Naive thymus-derived CD8-positive, alpha-beta T cell (primary cell): Measurements from ENCODE around the gene LMCD1. TPM values are rescaled to one million over a fixed set of nuclear protein-coding genes. Genes with fewer than 3 reads are reported as not detected.

Experiments used
- ATAC-seq, 2 donors: fragments of 150-1000 bp; cut with Tn5 transposase in 1 of 2; sonication (Bioruptor Pico), chemical (Tn5 transposase) in 1 of 2; 1 replicate in 1 of 2; 2 replicates in 1 of 2; pipeline ENCODE4 v1.10.0; 2021; ENCODE audit warnings: mild to moderate bottlenecking in 2 of 2, moderate library complexity in 2 of 2
- POLR2A ChIA-PET: fragments of 350-600 bp; sonication (Branson Sonifier 250); formaldehyde crosslinking; loops from one replicate; lab custom pipeline; 2021; ENCODE audit warnings: antibody characterized with exemption; lab: Charles Lee
- DNase-seq, 10 donors: peaks; one replicate each; pipeline versions ENCODE4 v3.0.0 to v3.0.0-alpha.2; 2020 to 2022
- H3K27ac Mint-ChIP-seq, 10 donors: one replicate each; pipeline ENCODE4 v1.8.0; 2020 to 2022; ENCODE audit warnings: mild to moderate bottlenecking in 10 of 10, mixed read lengths in 10 of 10, moderate library complexity in 4 of 10, inconsistent platforms in 1 of 10
- H3K27me3 Mint-ChIP-seq, 5 donors: one replicate each; pipeline ENCODE4 v1.8.0; 2021 to 2022; ENCODE audit warnings: mixed read lengths in 5 of 5
- H3K36me3 Mint-ChIP-seq, 3 donors: one replicate each; pipeline ENCODE4 v1.8.0; 2020 to 2022; ENCODE audit warnings: mixed read lengths in 3 of 3, mild to moderate bottlenecking in 2 of 3, inconsistent platforms in 1 of 3
- H3K4me1 Mint-ChIP-seq, 4 donors: one replicate each; pipeline ENCODE4 v1.8.0; 2021 to 2022; ENCODE audit warnings: mixed read lengths in 4 of 4
- H3K4me3 Mint-ChIP-seq, 10 donors: one replicate each; pipeline ENCODE4 v1.8.0; 2020 to 2022; ENCODE audit warnings: mild to moderate bottlenecking in 10 of 10, mixed read lengths in 10 of 10, moderate library complexity in 6 of 10, inconsistent platforms in 1 of 10
- H3K9me3 Mint-ChIP-seq, 9 donors: one replicate each; pipeline ENCODE4 v1.8.0; 2020 to 2022; ENCODE audit warnings: mixed read lengths in 9 of 9, mild to moderate bottlenecking in 3 of 9, inconsistent platforms in 1 of 9, moderate library complexity in 1 of 9
- polyA plus RNA-seq, 3 donors: library from polyadenylated mRNA; unstranded; fragments of 300-500 nt; fragmentation: Illumina TruSeq; gene quantifications; one replicate each; pipeline ENCODE4 v1.2.3, GENCODE V29; 2021
- total RNA-seq, 8 experiments: library from RNA in 2 of 8; stranded (reverse) in 2 of 8; gene quantifications; one replicate each; pipeline ENCODE4 v1.2.3 and lab custom pipeline; 2021 to 2026

The LMCD1 gene, protein sequence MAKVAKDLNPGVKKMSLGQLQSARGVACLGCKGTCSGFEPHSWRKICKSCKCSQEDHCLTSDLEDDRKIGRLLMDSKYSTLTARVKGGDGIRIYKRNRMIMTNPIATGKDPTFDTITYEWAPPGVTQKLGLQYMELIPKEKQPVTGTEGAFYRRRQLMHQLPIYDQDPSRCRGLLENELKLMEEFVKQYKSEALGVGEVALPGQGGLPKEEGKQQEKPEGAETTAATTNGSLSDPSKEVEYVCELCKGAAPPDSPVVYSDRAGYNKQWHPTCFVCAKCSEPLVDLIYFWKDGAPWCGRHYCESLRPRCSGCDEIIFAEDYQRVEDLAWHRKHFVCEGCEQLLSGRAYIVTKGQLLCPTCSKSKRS
- total RNA-seq (not detected), polyA plus RNA-seq (1 to 10 TPM in 1 of 3 donors, not detected in 2; 1.2 TPM), total RNA-seq (lab: John Stamatoyannopoulos, UW) (0 to 0.50 (median 0.13) reads per million in 6 experiments)

DNA sequence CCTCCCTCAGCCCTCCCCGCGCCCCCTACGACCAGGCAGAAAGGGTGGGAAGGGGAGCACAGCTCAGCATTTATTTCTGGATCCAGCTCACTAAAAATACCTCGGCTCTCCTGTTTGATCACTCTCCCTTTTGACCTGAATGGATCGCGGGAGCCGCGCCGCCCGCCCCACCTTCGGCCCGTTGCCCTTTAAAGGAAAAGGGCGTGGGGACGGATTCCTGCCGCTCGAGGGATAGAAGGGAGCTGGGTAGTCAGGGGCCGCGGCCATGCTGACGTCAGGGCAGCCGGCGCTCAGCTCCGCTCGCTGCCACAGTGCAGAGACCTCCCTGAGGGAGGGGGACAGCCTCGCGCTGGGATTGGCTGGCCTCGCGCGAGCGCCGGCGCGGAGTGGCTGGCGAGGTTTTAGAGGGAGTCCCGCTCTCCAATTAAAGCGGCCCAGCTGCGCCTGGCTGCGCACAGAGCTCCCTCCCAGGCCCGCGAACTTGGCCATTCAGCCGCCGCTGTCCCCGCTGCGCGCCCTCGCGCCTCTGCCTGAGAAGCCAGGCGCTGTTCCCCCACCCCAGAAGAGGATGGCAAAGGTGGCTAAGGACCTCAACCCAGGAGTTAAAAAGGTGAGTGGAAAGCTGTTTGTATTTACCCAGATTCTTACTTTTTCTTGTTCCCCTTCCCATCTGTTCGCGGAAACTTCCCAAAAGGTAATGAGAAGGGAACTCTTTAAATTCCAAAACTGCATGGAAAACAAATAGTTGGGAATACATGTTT lies at the start of gene LMCD1:
TSS of gene LMCD1 (plus strand) at position 453 of the 761 bp plus-strand sequence. CDS start at position 569, 116 bp downstream.
- Mint-ChIP-seq H3K4me3 (peak within 1 kb of the TSS; percentile 78 to 94 (median 83)), H3K4me1 (peaks cover 6 to 17% (median 8%) of the 10 kb centered on the region in 4 donors), H3K27me3 (peaks cover 0 to 17% (median 2%) of the 10 kb centered on the region in 5 donors), H3K36me3 (no peaks in the 10 kb centered on the region), H3K27ac (peak within 1 kb of the TSS in 9 of 10 donors; percentile 9 to 93 (median 69)), H3K9me3 (peaks cover 0 to 3% (median 0%) of the 10 kb centered on the region in 9 donors)
- ATAC-seq: peak; percentile 98 to 99
- POLR2A ChIA-PET: no interaction called here
- DNase-seq: peak; percentile 55 to 82 (median 63)

- H3K36me3 Mint-ChIP-seq: no peaks in the 10 kb centered on the region
- ATAC-seq (no peak), DNase-seq (no peak)
- H3K27ac Mint-ChIP-seq: no peak overlapping the region
- H3K27me3 Mint-ChIP-seq: peaks cover 2 to 27% (median 10%) of the 10 kb centered on the region in 5 donors
- POLR2A ChIA-PET: no interaction called here
- no peak overlapping the region for H3K4me3 Mint-ChIP-seq
- H3K9me3 Mint-ChIP-seq: peaks cover 0 to 9% (median 0%) of the 10 kb centered on the region in 9 donors
- H3K4me1 Mint-ChIP-seq: no peaks in the 10 kb centered on the region
Measured at GRCh38 chr3:8452112-8452511, 49.5 kb upstream of the LMCD1 start.

DNA sequence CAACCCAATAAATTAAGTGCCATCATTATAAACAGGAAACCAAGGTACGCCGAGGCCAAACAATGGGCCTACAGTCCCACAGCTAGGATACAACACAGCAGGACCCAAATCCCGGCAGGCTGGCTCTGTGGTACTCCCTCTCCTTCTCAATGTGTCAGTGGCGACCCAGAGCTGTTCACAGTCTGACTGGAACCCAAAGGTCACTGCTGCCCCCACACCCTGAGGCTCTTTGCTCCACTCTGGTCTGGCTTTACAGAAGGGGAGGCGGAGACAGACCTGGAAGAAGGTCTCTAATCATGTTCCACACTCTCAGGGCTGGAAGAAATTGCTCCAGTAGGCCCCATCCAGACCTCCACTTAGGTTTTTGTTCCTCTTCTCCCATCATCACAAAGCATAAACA lies 48.5 kb upstream of the LMCD1 start:
- H3K4me1 Mint-ChIP-seq: no peaks in the 10 kb centered on the region
- H3K4me3 Mint-ChIP-seq: no peak overlapping the region
- H3K27ac Mint-ChIP-seq: no peak overlapping the region
- ATAC-seq (no peak), DNase-seq (no peak)
- H3K27me3 Mint-ChIP-seq: peaks cover 2 to 20% (median 5%) of the 10 kb centered on the region in 5 donors
- peaks cover 0 to 9% (median 0%) of the 10 kb centered on the region in 9 donors for H3K9me3 Mint-ChIP-seq
- POLR2A ChIA-PET: no interaction called here
- H3K36me3 Mint-ChIP-seq: no peaks in the 10 kb centered on the region

- Mint-ChIP-seq H3K4me3 (no peak overlapping the region), H3K4me1 (no peaks in the 10 kb centered on the region), H3K27me3 (peaks cover 0 to 11% (median 2%) of the 10 kb centered on the region in 5 donors), H3K9me3 (peaks cover 0 to 2% (median 0%) of the 10 kb centered on the region in 9 donors), H3K27ac (no peak overlapping the region), H3K36me3 (no peaks in the 10 kb centered on the region)
- DNase-seq (no peak), ATAC-seq (no peak)
- POLR2A ChIA-PET: no interaction called here
Measured at GRCh38 chr3:8455526-8456411, 45.9 kb upstream of the LMCD1 start.

DNA sequence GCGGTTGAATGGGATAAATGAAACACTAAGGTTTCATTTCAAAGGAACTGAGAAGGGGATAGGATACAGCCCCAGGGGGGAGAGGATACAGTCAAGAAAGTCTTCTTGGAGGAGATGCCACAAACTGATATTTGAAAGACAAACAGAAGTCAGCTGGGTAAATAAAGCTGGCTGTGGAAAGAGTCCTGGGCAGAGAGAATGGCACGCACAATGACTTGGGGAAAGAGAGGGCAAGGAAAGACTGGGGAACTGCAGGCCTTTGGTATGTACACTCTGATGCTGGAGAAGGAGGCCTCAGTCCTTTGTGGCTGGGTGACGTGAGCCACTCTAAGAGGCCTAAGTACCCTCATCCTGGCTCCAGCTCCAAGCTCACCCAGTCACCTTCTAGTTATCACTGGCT lies 45.2 kb upstream of the LMCD1 start:
- Mint-ChIP-seq H3K36me3 (no peaks in the 10 kb centered on the region), H3K27me3 (peaks cover 0 to 15% (median 5%) of the 10 kb centered on the region in 5 donors), H3K4me3 (no peak overlapping the region), H3K27ac (no peak overlapping the region), H3K9me3 (peaks cover 0 to 2% (median 0%) of the 10 kb centered on the region in 9 donors), H3K4me1 (no peaks in the 10 kb centered on the region)
- POLR2A ChIA-PET: no interaction called here
- DNase-seq: no peak
- ATAC-seq: no peak

GRCh38 chr3:8457039-8457438 lies 44.6 kb upstream of the LMCD1 start:
- peaks cover 0 to 15% (median 5%) of the 10 kb centered on the region in 5 donors for H3K27me3 Mint-ChIP-seq
- H3K27ac Mint-ChIP-seq: no peak overlapping the region
- no peak for ATAC-seq
- no peaks in the 10 kb centered on the region for H3K36me3 Mint-ChIP-seq
- no peak overlapping the region for H3K4me3 Mint-ChIP-seq
- H3K4me1 Mint-ChIP-seq: no peaks in the 10 kb centered on the region
- no peak for DNase-seq
- POLR2A ChIA-PET: no interaction called here
- peaks cover 0 to 2% (median 0%) of the 10 kb centered on the region in 9 donors for H3K9me3 Mint-ChIP-seq

DNA sequence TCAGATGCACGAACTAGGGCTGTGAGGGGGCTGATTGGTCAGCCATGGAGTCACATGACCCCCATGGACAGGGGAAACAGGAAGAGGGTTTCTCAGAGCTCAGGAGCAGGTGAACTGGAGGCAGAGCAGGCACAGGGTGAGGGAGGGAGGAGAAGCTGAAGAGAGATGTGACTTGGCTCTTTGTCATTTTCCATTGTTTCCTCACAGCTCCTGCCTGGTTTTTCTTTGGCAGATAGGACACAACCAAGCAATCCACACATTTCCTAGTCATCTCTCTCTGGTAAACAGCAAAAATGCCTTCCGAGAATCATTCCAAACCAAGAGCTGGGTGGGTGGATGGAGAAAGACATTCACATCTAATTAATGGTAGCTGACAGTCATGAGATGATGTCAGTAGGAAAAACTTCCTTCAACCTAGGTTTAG lies 43.4 kb upstream of the LMCD1 start:
- peaks cover 0 to 2% (median 0%) of the 10 kb centered on the region in 9 donors for H3K9me3 Mint-ChIP-seq
- H3K4me3 Mint-ChIP-seq: no peak overlapping the region
- POLR2A ChIA-PET: no interaction called here
- no peaks in the 10 kb centered on the region for H3K4me1 Mint-ChIP-seq
- H3K36me3 Mint-ChIP-seq: no peaks in the 10 kb centered on the region
- H3K27me3 Mint-ChIP-seq: peaks cover 1 to 18% (median 4%) of the 10 kb centered on the region in 5 donors
- ATAC-seq (no peak), DNase-seq (no peak)
- no peak overlapping the region for H3K27ac Mint-ChIP-seq

- POLR2A ChIA-PET: no interaction called here
- peaks cover 2 to 20% (median 4%) of the 10 kb centered on the region in 5 donors for H3K27me3 Mint-ChIP-seq
- DNase-seq (no peak), ATAC-seq (no peak)
- H3K27ac Mint-ChIP-seq: no peak overlapping the region
- no peaks in the 10 kb centered on the region for H3K4me1 Mint-ChIP-seq
- no peaks in the 10 kb centered on the region for H3K36me3 Mint-ChIP-seq
- H3K4me3 Mint-ChIP-seq: no peak overlapping the region
- H3K9me3 Mint-ChIP-seq: peaks cover 0 to 4% (median 0%) of the 10 kb centered on the region in 9 donors
Measured at GRCh38 chr3:8458711-8459110, 42.9 kb upstream of the LMCD1 start.

- Mint-ChIP-seq H3K36me3 (no peaks in the 10 kb centered on the region), H3K4me1 (no peaks in the 10 kb centered on the region), H3K4me3 (no peak overlapping the region), H3K27ac (no peak overlapping the region), H3K27me3 (peaks cover 4 to 18% (median 5%) of the 10 kb centered on the region in 5 donors), H3K9me3 (peaks cover 0 to 10% (median 0%) of the 10 kb centered on the region in 9 donors)
- no peak for DNase-seq
- no peak for ATAC-seq
- POLR2A ChIA-PET: no interaction called here
Measured at GRCh38 chr3:8460050-8460708, 41.4 kb upstream of the LMCD1 start.

- Mint-ChIP-seq H3K9me3 (peaks cover 0 to 10% (median 0%) of the 10 kb centered on the region in 9 donors), H3K27me3 (peaks cover 4 to 18% (median 5%) of the 10 kb centered on the region in 5 donors), H3K4me3 (no peak overlapping the region), H3K4me1 (no peaks in the 10 kb centered on the region), H3K36me3 (no peaks in the 10 kb centered on the region), H3K27ac (no peak overlapping the region)
- ATAC-seq (no peak), DNase-seq (no peak)
- POLR2A ChIA-PET: no interaction called here
Measured at GRCh38 chr3:8460815-8461456, 40.7 kb upstream of the LMCD1 start.

GRCh38 chr3:8464668-8465067 lies 37.0 kb upstream of the LMCD1 start:
- Mint-ChIP-seq H3K4me3 (no peak overlapping the region), H3K9me3 (peaks cover 0 to 10% (median 0%) of the 10 kb centered on the region in 9 donors), H3K36me3 (no peaks in the 10 kb centered on the region), H3K4me1 (no peaks in the 10 kb centered on the region), H3K27ac (no peak overlapping the region), H3K27me3 (peaks cover 6 to 34% (median 8%) of the 10 kb centered on the region in 5 donors)
- ATAC-seq: no peak
- POLR2A ChIA-PET: no interaction called here
- DNase-seq: no peak
